GM18520 (cell line): Measurements from ENCODE around the gene C19orf81.

Source experiments
- ATAC-seq: cut with Tn5 transposase; IDR thresholded peaks from one replicate; pipeline ENCODE4 v1.9.1; 2021; ENCODE audit not compliant: unreplicated experiment

Gene C19orf81

DNA sequence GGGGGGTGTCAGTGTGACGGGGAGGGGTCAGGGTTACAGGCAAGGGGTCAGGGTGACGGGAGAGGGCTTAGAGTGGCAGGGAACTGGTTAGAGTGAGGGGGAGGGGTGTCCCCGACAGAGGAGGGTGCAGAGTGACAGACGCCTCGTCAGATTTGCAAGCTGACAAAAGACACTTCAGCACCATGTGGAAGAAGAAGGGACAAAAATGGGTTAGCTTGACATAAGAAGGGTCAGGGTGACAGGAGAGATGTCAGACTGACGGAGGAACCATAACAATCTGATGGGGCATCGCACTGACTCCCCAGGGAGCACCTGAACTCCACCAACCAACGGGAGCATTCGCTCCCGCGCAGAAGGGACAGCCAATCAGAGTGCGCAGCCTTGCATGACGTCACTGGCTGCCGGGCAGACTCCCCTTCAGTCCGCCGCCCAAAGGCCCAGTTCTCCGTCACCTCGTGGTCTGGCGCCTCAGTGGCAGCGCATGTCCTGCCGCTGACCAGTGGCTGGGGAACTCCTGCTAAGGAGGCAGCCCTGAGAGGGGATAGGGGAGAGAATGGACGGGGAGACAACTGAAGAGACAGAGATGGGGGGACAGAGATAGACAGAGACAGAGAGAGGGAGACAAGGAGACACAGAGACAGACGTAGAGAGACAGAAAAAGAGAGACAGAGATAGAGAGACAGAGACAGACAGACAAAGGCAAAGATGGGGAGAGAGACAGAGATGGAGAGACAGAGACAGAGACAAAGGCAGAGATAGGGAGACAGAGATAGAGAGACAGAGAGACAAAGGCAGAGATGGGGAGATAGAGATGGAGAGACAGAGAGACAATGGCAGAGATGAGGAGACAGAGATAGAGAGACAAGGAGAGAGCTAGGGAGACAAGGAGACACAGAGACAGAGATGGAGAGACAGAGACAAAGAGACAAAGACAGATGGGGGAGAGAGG is 30.2 kb downstream of the C19orf81 start:
- no peak for ATAC-seq

DNA sequence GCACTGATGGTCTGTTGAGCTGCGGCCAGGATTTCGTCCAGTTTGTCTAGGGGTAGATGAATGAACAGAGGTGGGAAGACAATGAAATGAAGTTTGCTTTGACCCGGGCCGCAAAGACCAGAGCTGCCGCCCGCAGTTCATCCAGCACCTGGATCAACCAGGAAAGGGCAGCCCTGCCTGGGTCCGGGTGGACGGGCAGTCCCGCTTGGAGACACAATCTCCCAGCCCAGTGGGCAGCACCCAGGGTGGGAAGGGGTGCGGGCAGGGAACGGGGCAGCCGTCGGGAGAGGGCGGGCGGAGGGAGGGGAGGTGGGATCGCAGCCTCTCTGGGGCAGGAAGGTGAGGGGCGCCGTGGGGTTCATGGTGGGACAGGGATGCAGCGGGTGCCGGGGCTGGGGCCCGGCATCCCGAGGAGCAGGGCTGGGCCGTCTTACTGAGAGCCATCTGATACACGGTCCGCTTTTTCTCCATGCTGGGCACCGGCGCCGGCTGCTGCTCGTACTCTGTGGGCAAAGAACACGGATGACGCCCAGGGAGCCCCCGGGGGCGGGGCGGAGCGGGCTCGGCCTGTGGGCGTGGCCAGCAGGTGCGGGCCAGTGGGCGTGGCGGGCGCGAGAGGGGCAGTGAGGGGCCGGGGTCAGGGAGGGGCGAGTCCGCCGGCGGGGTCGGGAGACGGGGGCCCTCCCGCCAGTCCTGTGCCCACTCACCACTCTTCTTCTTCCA is 37.2 kb downstream of the C19orf81 start:
- no peak for ATAC-seq

DNA sequence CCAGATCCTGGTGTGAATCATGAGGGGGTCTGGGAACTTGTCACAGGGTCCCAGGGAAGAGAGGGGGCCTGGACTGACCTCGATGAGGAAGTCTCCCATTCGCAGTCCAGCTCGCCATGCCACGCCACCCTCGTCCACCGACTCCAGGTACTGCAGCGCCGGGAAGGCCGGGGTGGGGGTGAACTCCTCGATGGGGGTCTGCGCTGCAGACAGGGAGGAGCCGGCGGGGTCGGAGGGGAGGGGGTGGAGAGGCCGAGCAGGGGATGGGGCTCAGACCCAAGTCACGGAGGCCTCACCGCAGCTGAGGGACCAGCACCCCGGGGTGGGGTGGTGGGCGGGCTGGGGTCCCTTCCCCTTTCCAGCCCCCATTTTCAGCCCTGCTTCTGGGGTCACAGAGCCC is 39.5 kb downstream of the C19orf81 start:
- no peak for ATAC-seq

DNA sequence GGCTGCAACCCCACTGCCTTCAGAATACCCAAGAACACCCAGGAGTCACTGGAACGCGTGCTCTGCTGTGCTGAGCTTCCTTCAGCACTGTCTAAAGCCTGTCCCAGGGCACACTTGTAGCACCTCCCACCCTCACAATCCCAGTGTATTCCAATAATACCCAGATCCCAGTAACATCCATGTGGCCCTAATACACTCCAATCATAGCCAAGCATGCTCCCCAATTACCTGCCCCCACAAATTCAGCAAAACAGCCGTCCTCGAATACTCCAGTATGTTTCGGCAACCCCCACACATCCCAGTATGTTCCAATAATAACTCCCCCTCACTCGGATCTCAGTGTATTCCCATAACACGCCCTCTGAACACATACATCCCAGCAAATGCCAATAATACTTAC is 41.2 kb downstream of the C19orf81 start:
- no peak for ATAC-seq

DNA sequence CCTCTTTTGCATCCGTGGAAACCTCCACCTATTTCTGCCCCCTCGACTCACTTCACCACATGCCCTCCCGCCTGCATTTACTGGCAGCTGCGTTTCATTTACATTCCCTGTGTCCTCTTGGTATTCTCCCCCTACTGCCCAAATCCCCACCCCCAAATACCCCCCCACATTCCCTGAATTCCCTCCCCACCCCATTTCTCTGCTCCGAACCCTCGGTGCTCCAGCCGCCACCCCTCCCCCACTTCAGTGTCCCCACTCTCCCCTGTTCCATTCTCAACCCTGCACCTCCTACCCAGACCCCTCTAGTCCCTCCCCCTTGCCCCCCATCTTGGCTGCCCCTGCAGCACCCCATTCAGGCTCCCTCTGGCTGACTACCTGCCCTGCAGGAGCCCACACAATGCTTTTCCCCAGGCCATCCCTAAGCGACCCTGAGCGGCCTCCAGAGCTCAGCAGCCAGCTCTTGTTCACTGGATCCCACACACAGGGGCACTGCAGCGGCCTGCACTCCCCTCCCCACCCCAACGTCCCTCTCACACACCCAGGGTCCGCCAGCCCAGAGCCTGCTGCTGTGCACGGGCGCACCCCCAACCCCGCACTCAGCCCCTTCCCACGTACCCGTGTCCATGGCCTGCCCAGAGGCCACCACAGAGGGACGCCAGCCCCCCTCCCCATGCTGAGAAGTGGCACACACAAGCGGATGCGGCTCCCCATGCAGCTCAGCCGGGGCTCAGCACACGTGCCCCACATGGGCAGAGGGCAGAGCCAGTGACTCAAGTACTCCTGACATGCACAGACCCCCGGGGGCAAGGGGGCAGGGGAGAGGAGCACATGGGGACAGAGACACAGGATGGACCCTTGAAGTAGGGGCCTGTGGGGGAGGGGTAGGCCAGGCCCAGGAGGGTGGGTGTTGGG is 44.1 kb downstream of the C19orf81 start:
- ATAC-seq: no peak

DNA sequence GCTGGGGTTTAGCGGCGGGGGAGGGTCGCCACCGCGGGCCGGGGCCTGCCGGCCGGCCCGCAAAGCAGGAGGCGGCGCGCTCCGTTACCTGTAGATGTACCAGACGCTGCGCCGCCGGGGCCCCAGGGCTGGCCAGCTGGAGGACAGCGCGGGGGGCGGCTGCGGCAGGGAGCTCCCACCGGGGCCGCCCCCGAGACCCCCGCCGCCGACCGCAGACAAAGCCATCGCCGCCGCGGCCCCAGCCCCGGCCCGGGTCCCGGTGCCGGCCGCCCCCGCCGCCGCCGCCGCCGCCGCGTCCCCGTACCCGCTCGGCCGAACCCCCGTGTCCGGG is 45.5 kb downstream of the C19orf81 start:
- ATAC-seq: no peak

DNA sequence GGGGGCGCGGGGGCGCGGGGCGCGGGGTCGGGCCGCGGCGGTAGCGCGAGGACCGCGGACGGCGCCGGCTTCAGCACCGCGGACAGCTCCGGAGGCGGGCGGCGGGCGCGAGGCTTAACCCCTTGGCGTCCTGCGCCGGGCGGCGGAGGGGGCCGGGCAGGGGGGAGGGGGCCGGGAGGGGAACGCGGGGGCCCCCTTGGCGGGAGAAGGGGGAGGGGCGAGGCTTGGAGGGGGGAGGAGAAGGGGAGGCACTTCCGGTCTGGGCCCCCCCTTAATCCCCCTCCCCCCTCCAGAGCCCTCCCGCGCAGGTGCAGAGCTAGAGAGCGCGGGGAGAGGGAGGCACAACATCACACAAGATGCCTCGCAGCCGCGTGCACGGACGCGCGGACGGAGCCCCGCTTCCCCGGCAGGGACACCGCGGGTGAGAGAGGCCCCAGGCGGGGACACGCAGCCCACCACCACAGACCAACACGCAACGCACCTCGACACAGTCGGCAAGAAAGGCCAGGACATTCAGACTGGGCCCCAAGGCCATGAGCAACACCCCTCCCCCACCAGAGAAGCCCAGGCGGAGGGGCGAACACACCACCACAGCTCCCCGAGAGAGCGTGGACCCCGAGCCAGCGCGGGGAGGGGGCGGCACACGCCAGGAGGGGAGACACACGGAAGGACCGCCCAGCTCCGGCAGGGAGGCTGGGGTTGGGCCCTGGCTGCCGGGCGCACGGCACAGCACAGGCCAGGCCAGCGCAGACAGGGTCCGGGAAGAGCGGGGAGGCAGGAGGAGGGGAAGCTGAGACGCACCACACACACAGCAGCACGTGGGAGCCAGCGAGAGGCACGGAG is 46.2 kb downstream of the C19orf81 start:
- ATAC-seq: no peak

DNA sequence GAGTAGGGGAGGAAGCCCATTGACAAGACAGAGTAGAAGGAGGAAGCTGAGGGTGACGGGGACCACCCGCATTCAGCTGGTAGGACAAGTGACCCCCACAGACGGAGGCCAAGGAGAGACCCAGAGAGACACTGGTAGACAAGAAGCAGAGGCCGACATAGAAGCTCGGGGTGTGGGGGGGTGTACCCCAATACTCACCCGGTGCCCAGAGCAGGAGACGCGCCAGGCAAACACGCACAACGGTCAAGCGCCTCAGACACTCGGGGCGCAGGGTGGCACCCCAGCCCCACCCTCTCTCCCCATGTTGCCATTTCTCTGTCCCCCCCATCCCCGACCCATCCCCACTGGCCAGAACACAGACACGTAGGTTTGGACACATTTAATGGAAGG is 46.8 kb downstream of the C19orf81 start:
- ATAC-seq: no peak

DNA sequence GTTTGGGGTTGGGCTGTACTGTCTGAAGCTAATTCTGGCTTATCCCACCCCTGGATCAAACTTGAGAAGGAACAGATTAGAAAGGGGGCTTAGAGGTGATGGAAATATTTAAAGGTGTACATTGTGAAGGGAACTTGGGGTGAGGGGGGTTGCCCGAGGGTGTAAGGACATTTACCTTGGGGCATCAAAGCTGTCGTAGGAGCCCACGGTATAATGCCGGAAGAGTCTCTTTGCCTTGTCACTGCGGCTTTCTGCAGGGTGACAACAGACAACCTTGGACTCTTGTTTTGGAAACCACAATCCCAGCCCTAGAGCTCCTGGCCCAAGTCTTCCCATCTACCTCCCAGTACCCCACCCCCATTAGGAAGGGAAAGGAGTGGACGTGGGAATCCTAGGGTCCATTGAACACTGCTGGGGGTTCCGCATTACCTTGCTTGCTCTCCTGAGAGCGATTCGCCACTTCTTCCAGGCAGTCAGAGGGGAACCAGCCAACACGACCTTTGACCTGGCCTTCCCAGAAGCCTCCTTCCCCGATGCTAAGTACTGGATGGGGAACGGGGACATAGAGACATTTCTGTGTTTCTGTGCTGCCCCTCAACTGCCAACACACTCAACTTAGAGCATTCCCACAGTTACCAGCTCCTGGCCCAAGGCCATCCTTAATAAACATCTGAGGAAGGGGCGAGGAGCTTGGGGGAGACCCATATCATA is 48.3 kb downstream of the C19orf81 start:
- ATAC-seq: no peak

DNA sequence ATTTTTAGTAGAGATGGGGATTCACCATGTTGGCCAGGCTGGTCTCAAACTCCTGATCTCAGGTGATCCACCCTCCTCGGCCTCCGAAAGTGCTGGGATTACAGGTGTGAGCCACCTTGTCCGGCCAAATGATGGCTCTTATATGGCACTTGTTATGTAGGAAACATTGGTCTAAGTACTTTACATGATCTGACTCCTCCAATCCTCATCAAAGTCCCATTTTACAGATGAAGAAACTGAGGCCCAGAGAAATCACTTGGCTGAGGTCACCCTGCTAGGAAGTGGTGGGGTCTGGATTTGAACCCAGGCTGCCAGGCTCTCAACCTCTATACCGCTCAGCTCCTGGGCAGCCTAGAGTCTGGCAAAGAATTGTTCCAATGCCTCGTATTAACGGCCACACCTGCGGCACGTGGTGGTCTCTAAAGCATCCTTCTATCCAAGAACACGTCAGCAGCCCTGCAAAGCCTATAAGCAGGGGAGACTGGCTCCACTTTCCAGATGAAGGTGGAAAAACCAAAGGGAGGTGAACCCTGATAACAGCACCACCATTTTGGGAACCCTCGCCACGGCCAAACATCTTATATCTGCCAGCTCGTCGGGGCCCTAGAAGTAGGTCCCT is 52.2 kb downstream of the C19orf81 start:
- no peak for ATAC-seq

DNA sequence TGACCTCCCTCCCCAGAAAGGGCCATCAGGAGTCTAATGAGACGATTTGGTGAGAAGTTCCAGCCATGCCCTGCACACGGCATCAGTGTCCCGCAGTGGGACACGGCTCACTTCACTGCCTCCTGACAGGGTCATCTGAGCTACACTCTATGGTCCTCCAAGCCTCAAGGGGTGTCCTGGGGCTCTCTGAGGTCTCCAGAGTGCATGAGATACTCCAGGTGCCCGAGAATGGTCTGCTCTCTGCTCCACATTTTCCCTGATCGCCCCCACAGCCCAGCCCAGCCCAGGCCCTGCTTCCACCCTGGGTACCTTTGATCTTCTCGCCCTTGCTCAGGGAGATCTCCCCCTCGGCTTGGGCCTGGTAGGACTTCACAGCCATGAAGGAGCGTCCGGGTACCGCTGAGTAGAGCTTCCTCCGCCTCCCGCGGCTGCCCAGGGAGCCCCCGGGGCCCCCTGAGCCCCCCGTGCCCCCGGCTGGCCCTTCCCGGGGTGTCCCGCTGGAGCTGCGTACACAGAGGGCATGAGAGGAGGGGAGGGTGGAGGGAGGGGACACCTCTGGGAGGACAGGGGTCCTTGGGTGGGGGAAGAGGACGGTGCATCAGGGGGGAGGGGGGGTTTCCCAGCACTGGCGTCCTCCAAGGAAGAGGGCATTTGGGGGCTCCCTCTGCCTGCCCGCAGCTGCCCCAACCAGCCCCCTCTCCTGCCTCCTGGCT is 53.1 kb downstream of the C19orf81 start:
- ATAC-seq: no peak

DNA sequence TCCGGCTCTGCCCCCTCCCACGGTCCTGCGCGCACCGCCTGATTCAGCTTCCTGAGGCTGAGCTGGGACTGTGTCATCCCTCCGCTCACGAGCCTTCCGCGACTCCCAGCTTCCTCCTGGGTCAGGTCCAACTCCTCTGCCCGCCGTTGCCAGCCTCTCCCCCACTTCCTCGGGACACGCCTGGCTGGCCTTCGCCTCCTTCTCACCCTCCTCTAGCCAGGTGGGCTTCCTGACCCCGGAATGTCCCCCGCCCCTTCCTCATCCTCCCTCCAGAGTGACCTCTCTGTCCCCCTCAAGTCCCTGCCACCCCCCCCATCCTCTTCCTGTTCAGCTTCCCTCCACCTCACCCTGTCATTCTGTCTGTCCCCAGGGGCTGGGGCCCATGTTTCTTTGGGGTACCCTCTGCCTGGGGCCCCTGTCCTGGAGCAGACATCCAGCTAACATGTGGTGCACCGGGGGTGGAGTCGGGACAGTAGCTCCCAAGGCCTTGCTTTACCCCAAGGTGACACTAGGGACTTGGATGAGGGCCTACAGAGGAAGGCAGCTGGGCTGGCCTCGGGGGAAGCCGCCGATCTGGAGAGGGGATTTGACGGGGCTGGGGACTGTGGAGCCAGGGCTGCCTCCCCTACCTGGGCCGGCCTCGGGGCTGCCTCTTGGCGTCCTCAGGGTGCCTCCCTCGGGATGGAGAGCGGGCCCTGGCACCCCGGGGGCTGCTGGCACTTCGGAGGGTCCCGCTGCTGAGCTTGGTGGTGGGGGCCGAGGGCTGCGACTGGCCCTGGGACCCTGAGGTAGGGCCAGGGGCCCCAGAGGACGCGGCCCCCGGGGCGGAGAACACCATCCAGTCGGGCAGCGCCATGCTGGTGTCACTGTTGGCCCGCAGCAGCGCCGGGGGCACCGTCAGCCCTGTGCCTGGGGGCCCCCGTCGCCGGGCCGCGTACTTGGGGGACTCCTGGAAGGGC is 53.9 kb downstream of the C19orf81 start:
- no peak for ATAC-seq

DNA sequence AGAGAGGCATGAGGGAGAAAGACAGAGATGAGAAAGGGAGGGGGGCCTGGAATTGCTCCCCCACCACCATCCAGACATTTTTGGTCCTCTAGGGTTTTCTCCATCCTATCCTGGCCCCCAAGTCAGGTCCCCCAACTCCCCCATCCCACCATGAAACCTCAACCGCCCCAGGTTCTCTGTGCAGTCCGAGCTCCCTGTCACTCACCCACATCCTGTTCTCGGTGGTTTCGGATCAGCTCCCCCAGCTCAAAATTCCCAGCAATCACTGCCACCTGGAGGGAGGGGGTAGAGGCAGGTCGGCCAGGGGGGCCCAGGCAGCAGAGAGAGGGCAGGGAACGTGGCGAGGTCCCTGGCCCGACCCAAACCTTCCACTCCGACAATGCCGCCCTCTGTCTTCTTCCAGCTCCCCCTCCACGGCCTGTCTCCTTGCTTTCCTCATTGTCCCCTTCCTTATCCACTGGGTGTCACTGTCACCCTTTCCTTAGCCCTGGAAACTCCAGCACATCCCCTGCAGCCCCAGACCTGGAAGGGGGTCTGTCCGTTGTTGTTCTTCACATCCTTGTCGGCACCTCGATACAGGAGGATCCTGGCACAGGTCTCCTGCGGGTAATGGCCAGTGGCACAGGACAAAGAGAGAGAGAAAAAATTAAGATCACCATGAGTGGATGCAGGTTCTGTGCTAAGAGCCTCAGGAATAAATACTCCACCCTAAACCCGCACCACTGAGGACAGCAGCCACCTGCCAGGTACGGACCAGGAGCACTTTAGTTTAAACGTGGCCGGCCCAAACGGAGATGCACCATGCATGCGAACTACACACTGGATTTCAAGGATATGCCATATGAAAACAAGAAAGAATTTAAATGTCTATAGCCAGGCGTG is 54.9 kb downstream of the C19orf81 start:
- no peak for ATAC-seq

DNA sequence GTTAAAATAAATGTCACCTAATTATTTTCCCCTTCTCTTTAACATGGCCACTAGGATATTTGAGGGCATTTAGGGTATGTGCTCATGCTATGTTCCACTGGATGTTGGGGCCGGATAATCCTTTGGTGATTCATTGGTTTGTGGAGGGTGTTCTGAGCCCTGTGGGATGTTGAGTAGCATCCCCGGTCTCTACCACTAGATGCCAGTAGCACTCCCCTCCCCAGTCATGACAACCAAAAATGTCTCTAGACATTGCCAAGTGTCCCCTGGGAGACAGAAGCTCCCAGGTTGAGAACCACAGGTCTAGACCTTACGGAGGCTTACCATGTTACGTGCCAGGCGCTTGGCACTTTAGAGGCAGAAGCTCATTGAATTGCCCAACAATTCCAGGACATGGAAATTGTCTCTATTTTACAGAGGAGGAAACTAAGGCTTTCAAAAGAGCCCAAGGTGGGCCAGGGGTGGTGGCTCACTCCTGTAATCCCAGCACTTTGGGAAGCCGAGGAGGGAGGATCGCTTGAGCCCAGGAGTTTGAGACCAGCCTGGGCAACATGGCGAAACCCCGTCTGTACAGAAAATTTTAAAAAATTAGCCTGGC is 56.3 kb downstream of the C19orf81 start:
- ATAC-seq: no peak

DNA sequence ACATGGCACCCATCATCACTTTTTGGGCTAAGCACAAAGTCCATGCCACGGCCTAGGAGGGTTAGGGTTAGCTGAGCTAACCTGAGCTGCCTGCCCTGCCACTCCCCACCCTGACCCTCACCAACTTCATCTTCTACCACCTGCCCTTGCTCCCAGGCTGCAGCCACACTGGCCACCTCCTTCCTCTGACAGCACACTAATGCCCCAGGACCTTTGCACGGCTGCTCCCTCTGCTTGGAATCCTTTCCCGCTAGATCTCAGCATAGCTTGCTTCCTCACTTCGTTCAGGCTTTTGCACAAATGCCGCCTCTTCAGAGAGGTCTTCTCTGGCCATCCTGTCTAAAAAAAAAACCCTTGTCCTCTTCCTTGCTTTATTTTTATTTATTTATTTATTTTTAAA is 57.1 kb downstream of the C19orf81 start:
- no peak for ATAC-seq

DNA sequence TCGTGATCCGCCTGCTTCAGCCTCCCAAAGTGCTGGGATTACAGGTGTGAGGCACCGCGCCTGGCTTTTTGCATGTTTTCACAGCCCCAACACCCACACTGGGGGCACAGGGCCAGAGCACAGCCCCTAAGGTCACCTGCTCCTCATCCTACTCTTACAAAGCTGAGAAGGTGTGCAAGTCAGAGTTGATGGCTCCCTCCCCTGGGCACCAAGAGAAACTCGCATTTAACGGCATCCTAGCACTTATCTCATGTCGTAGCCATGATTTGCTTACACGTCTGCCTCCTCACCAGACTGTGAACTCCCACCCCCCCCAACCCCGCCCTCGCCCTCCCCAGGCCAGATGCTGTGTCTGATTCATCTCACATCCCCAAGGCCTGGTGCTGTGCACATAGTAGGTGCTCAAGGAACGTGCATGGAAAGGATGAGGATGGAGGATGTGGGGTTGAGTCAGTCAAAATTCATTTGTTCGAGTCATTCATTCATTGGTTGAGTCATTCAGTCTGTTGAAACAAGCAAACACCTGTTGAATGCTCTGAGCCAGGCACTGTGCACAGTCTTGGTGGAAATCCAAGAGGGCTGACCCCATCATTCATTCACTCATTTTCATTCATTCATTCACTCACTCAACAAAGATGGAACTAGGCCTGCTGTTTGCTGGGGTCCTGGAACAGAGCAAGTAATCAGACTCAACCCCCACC is 59.1 kb downstream of the C19orf81 start:
- ATAC-seq: no peak
